Skeletal muscle tissue (tissue), 4 donors: ENCODE measurements around the gene OR6S1. TPM values are rescaled to one million over a fixed set of nuclear protein-coding genes. Genes with fewer than 3 reads are reported as not detected.

Experiments
- H3K27ac ChIP-seq: one replicate; pipeline ENCODE4 v1.7.0; 2013; ENCODE audit warnings: mild to moderate bottlenecking, low read depth, low read length, inconsistent platforms
- H3K27me3 ChIP-seq, 3 donors: one replicate each; pipeline ENCODE4 v1.7.0; 2013; ENCODE audit warnings: low read length in 3 of 3; ENCODE audit not compliant: control insufficient read depth in 3 of 3, insufficient read depth in 3 of 3
- H3K36me3 ChIP-seq, 3 donors: one replicate each; pipeline ENCODE4 v1.7.0; 2013; ENCODE audit warnings: low read length in 3 of 3; ENCODE audit not compliant: control insufficient read depth in 3 of 3, insufficient read depth in 3 of 3
- H3K4me1 ChIP-seq, 3 donors: one replicate each; pipeline ENCODE4 v1.7.0; 2013; ENCODE audit warnings: low read length in 3 of 3, mild to moderate bottlenecking in 3 of 3; ENCODE audit not compliant: control insufficient read depth in 3 of 3, insufficient read depth in 3 of 3
- H3K4me3 ChIP-seq, 3 donors: one replicate each; pipeline ENCODE4 v1.7.0; 2013; ENCODE audit warnings: low read length in 3 of 3
- H3K9ac ChIP-seq, 3 donors: one replicate each; pipeline ENCODE4 v1.7.0; 2013; ENCODE audit warnings: low read length in 3 of 3, mild to moderate bottlenecking in 3 of 3, moderate library complexity in 2 of 3, low read depth in 1 of 3
- H3K9me3 ChIP-seq, 3 donors: one replicate each; pipeline ENCODE4 v1.7.0; 2013; ENCODE audit warnings: low read length in 3 of 3; ENCODE audit not compliant: control insufficient read depth in 3 of 3
- total RNA-seq: library from RNA; depleted of rRNA; stranded (reverse); fragments of >200 nt; gene quantifications from one replicate; pipeline ENCODE4 v1.2.3, GENCODE V29; 2014
- donor health status: Osteomylitis.

OR6S1 gene
- total RNA-seq, 1 donor from 2014 or later = not detected

DNA sequence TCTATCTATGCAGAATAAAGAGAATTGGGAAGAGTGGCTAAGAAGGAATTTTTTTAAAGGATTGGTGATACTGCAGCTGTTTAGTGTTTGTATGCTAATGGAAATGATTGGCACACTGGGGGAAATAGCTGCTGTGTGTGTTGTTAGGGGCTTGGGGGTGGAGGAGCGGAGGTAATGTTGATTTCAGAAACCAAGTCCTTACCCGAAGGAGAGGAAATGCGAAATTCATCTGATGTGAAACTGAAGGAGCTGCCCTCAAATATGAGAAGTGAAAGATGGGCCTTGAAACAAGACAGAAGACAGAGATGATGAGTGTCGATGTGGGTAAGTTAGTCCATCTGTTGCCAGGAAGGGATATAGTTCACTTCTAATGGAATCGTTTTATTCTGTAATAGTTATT lies 29.1 kb downstream of the OR6S1 start:
- Histone ChIP-seq H3K36me3 (no peaks in the 10 kb centered on the region), H3K4me3 (no peak overlapping the region), H3K9ac (no peak overlapping the region), H3K27me3 (peaks cover 0 to 6% (median 2%) of the 10 kb centered on the region in 3 donors), H3K27ac (no peak overlapping the region), H3K4me1 (peaks cover 9 to 34% (median 21%) of the 10 kb centered on the region in 3 donors), H3K9me3 (no peaks in the 10 kb centered on the region)

DNA sequence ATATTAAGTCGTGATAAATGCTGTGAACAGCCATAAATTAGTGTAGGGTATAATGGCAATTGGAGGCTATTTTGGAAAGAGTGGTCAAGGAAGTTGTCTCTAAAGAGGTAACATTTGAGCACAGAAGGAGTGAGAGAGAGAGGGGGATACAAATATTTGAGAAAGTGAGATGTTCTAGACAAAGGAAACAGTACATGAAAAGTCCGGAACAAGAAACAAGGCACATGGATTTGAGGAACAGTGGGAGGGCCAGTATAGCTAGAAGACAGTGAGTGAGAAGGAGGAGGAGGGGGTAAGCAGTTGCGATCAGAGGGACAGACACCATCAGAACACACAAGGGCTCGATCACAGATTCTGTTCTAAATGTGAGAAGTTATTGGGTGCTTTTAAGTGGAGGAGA lies 30.2 kb downstream of the OR6S1 start:
- Histone ChIP-seq H3K4me3 (peak overlapping the region in 2 of 3 donors; percentile 38 to 98), H3K27ac (no peak overlapping the region), H3K27me3 (no peaks in the 10 kb centered on the region)

DNA sequence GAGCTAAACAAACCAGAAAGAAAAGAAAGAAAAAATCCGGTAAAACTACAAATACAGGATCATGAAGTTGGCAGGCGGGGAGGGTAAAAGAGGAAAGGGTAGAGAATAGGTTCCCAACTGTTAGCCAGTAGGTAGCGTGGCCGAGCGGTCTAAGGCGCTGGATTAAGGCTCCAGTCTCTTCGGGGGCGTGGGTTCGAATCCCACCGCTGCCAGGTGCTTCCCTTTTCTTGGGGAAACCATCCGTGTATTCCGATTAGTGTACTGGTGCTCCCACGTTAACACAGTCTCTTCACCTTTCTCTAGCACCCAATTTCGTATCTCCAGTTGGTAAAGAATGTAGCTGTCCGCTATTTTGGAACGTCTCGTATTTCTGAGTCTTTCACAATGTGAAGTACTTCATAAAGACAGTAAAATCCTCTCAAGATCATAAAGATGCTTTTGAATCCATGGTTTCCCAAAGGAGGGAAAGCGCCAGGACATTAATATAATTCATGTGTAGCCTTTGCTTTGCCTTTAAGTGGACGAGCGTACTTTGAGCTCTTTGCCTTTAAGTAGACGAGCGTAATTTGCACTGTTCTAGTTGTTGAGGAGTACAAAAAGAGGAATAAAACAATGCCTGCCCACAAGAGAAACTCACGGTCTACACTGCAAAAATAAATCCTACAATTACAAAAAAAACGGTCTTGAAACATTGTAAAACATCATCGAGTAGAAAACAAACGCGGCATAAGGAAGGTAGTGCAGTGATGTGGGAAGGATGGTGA lies 31.3 kb downstream of the OR6S1 start:
- Histone ChIP-seq H3K9me3 (no peaks in the 10 kb centered on the region), H3K36me3 (no peaks in the 10 kb centered on the region), H3K27ac (peak overlapping the region; percentile 61), H3K4me3 (peak overlapping the region; percentile 92 to 98 (median 97)), H3K9ac (peak overlapping the region; percentile 72 to 87 (median 82)), H3K27me3 (no peaks in the 10 kb centered on the region), H3K4me1 (peaks cover 9 to 34% (median 21%) of the 10 kb centered on the region in 3 donors)

More for the DNA sequence above, 30.2 kb downstream of the OR6S1 start:
- no peaks in the 10 kb centered on the region for H3K36me3 ChIP-seq
- no peaks in the 10 kb centered on the region for H3K9me3 ChIP-seq
- no peak overlapping the region for H3K9ac ChIP-seq
- peaks cover 9 to 34% (median 21%) of the 10 kb centered on the region in 3 donors for H3K4me1 ChIP-seq

DNA sequence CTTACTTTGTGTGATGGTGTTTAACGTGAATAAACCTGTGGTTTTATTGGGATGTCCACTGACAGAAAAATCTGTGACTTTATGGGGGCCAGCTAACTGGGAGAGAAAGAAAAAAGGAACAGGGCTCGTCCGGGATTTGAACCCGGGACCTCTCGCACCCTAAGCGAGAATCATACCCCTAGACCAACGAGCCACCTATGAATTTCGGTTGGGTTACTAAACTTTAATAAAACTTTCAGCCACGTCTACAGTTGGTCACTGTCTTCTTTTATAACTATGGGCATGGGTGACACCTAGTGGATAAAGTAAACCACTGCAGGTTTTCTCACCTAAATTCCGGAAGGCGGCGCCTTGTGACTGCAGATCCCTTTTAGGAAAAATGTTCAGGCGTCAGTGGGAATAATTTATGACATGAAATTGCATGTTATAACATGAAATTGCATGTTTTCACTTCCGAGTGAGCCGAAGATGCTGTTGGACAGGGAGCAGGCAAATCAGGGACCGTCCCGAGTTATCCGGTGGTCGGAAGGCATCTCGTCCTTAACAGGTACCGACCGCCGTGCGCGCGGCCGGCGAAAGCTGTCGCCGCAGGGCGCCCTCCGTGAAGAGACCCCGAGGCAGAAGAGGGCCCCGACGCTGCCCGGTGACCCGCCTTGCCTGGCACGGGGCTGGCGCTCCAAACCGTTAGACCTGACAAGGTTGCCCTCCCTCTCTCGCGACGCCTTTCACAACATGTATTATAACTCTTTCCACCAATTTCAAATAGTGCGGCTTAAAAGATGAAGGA lies 32.1 kb downstream of the OR6S1 start:
- Histone ChIP-seq H3K9ac (peak overlapping the region; percentile 72 to 87 (median 82)), H3K36me3 (no peaks in the 10 kb centered on the region), H3K4me3 (peak overlapping the region; percentile 92 to 98 (median 97)), H3K27ac (peak overlapping the region; percentile 61), H3K4me1 (peaks cover 9 to 34% (median 18%) of the 10 kb centered on the region in 3 donors), H3K27me3 (no peaks in the 10 kb centered on the region), H3K9me3 (no peaks in the 10 kb centered on the region)

DNA sequence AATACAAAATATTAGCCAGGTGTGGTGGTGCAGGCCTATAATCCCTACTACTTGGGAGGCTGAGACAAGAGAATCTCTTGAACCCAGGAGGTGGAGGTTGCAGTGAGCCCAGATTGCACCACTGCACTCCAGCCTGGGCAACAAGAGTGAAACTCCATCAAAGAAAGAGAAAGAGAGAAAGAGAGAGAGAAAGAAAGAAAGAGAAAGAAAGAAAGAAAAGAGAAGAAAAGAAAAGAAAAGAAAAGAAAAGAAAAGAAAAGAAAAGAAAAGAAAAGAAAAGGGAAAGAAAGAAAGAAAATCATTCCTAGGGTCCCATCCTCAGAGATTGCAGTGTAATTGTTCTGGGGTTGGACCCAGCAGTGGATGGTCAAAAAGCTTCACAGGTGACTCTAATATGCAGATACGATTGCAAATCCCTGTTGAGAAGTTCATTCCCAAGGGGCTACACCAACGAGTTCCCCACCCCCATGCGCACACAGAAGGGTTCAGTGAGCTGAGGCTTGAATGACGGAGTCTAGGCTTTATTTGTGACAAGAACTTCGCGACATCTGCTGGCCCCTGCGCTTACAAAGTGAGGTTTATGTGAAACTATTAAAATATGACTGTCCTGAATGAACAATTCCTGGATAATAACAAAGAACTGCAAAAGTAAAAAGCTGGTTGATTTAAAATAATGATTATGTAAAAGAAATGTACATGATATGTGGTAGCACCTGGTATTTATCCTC lies 32.9 kb downstream of the OR6S1 start:
- Histone ChIP-seq H3K27ac (no peak overlapping the region), H3K27me3 (no peaks in the 10 kb centered on the region), H3K9ac (no peak overlapping the region), H3K9me3 (no peaks in the 10 kb centered on the region), H3K4me3 (no peak overlapping the region), H3K36me3 (no peaks in the 10 kb centered on the region), H3K4me1 (peaks cover 7 to 27% (median 17%) of the 10 kb centered on the region in 3 donors)

DNA sequence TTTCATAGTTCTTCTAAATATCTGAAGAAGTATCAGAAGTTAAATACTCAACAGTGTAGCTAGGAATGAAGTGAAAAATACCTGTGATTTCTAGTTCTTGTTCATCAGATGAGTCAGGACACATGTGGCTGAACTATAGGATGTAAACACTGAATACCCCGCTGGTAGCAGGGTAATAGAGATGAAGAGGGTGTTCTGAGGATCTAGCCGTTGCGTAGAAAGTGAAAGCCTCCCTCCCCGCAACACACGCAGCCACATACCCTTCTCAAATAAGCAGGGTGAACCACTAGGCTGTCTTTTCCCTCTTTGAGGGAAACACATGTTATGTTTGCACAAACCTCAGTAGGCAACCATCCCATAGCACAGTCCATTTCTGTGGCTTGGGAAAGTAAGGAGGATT lies 33.9 kb downstream of the OR6S1 start:
- no peaks in the 10 kb centered on the region for H3K9me3 ChIP-seq
- H3K27me3 ChIP-seq = no peaks in the 10 kb centered on the region
- H3K36me3 ChIP-seq = no peaks in the 10 kb centered on the region
- no peak overlapping the region for H3K27ac ChIP-seq
- H3K9ac ChIP-seq = no peak overlapping the region
- H3K4me1 ChIP-seq = peaks cover 7 to 20% (median 11%) of the 10 kb centered on the region in 3 donors
- H3K4me3 ChIP-seq = no peak overlapping the region

DNA sequence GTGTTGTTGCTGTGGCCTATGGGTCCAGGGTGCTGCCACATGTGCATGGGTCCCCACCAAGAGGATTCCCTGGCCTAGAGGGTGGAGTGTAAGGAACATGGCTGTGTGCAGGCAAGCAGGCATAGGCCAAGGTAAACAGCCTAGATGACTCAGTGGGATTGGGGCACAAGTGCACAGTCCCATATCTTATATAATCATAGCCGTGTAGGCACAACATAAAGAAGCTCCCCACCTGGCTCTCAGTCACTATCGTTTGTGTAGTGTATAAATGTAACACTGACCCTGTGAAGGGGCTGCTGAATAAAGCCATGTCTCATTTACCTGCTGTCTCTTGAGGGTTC lies 34.6 kb downstream of the OR6S1 start:
- H3K4me1 ChIP-seq = peaks cover 7 to 19% (median 11%) of the 10 kb centered on the region in 3 donors
- H3K36me3 ChIP-seq = no peaks in the 10 kb centered on the region
- H3K27me3 ChIP-seq = no peaks in the 10 kb centered on the region
- H3K27ac ChIP-seq = no peak overlapping the region
- H3K4me3 ChIP-seq = no peak overlapping the region
- no peaks in the 10 kb centered on the region for H3K9me3 ChIP-seq
- no peak overlapping the region for H3K9ac ChIP-seq

DNA sequence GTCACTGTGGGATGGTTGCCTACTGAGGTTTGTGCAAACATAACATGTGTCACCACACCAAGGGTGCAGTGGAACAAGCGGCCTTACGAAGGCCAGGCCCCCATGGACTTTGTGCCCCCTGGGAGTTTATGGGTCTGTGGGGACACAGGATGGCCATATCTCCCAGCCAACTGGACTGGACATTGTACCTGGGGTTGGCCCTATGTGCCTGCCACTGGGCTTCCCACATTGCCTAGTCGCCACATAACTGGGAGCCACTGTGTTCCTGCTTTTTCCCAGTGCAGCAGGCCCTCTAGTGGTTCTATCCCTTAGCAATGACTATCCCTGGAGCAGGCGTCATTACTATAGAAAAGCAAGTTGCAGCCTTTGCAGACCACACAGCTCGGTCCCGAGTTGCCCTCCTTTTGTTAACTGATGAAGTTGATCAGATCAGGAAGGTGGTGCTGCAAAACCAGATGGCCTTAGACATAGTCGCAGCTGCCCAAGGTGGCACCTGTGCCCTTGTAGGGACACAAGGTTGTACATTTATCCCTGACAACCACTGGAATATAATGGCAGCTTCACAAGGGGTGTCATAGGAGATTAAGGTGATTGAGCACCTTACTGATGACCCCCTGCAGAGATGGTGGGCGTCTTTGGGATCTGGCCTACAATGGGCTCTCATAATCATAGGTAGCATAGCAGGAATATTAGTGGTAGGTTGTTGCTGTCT lies 35.1 kb downstream of the OR6S1 start:
- Histone ChIP-seq H3K9me3 (no peaks in the 10 kb centered on the region), H3K4me1 (peaks cover 7 to 14% (median 11%) of the 10 kb centered on the region in 3 donors), H3K36me3 (no peaks in the 10 kb centered on the region), H3K4me3 (no peak overlapping the region), H3K27me3 (no peaks in the 10 kb centered on the region), H3K27ac (no peak overlapping the region), H3K9ac (no peak overlapping the region)

DNA sequence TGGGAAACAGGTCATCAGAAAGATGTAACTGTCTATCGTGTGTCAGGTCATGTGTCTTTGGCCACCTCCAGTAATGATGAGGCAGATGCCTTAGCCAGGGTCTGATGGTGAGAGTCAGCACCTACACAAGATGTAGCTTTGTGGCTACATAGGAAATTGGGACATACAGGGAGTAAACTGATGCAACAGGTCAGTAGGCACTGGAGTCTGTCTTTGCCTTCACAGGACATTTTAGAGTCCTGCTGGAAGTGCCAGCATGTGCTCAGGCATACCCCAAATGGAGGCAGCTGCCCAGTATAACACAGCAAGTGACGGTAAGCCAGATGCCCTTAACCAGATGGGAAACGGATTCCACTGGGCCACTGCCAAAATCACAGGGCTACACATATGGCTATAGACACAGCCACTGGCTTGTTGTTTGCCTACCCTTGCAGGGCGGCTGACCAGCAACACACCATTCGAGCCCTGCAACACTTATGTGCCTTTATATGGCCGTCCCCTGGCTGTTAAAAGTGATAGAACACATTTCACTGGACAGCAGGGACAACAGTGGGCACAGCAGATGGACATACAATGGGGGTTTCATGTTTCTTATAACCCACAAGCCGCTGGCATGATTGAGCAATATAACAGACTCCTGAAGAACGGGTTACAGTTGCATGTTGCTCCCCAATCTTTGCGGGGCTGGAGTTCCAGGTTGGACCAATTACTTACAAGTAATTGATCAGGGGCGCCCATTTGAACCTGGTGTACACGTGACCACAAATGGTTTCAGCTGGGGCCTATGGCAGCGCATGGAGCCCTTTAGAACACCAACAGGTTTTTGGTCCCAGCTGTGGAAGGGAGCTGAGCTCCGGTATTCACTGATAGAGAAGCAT lies 37.4 kb downstream of the OR6S1 start:
- Histone ChIP-seq H3K36me3 (no peaks in the 10 kb centered on the region), H3K4me1 (no peaks in the 10 kb centered on the region), H3K27ac (no peak overlapping the region), H3K4me3 (no peak overlapping the region), H3K9ac (no peak overlapping the region), H3K27me3 (no peaks in the 10 kb centered on the region), H3K9me3 (no peaks in the 10 kb centered on the region)
